ENCODE measurements around the gene CSNK2B.

The CSNK2B gene

GRCh38 chr6:31718265-31718664, 52.4 kb downstream of the CSNK2B start:
- no peak overlapping the region for H3K4me3 ChIP-seq (ENCODE audit: low read depth, low read length)
- TF ChIP-seq CTCF (IDR thresholded peaks at IDR 0.05; ENCODE audit: low read depth, low read length): no peak

- TF ChIP-seq CTCF (IDR thresholded peaks at IDR 0.05; ENCODE audit: low read depth, low read length): no peak
- H3K4me3 ChIP-seq (ENCODE audit: low read depth, low read length): no peak overlapping the region
Measured at GRCh38 chr6:31719001-31719400, 53.1 kb downstream of the CSNK2B start.
